Mucosa of rectum (tissue), 2 donors: ENCODE results near the gene NFIX.
A peak's percentile ranks its signal among the peaks of the same experiment; 100 is the strongest.

ENCODE experiments used
- H3K27ac ChIP-seq, 2 donors: one replicate each; pipeline ENCODE4 v1.7.0; 2013; ENCODE audit warnings: inconsistent platforms in 2 of 2, low read depth in 2 of 2, low read length in 2 of 2
- H3K27me3 ChIP-seq, 2 donors: one replicate each; pipeline ENCODE4 v1.7.0; 2013; ENCODE audit warnings: low read length in 2 of 2; ENCODE audit not compliant: control insufficient read depth in 2 of 2, insufficient read depth in 2 of 2
- H3K36me3 ChIP-seq, 2 donors: one replicate each; pipeline ENCODE4 v1.7.0; 2013; ENCODE audit warnings: low read length in 2 of 2; ENCODE audit not compliant: control insufficient read depth in 2 of 2, insufficient read depth in 2 of 2
- H3K4me1 ChIP-seq, 2 donors: one replicate each; pipeline ENCODE4 v1.7.0; 2013; ENCODE audit warnings: low read length in 2 of 2, mild to moderate bottlenecking in 1 of 2; ENCODE audit not compliant: control insufficient read depth in 2 of 2, insufficient read depth in 2 of 2
- H3K4me3 ChIP-seq, 2 donors: one replicate each; pipeline ENCODE4 v1.7.0; 2013; ENCODE audit warnings: low read length in 2 of 2
- H3K9ac ChIP-seq, 2 donors: one replicate each; pipeline ENCODE4 v1.7.0; 2013; ENCODE audit warnings: low read length in 2 of 2, low read depth in 1 of 2, mild to moderate bottlenecking in 1 of 2
- H3K9me3 ChIP-seq, 2 donors: one replicate each; pipeline ENCODE4 v1.7.0; 2013; ENCODE audit warnings: low read length in 2 of 2; ENCODE audit not compliant: control insufficient read depth in 2 of 2
- donor health status: healthy.
- donor health status: Normal muscosa, but diverticular disease.

NFIX gene

GRCh38 chr19:13066226-13066625 lies 71.0 kb downstream of the NFIX start:
- Histone ChIP-seq H3K27me3 (no peaks in the 10 kb centered on the region), H3K4me1 (peaks cover 25 to 29% of the 10 kb centered on the region in 2 donors), H3K36me3 (no peaks in the 10 kb centered on the region), H3K4me3 (no peak overlapping the region), H3K9me3 (no peaks in the 10 kb centered on the region), H3K9ac (no peak overlapping the region), H3K27ac (no peak overlapping the region)

- H3K9me3 ChIP-seq = no peaks in the 10 kb centered on the region
- no peaks in the 10 kb centered on the region for H3K27me3 ChIP-seq
- H3K4me1 ChIP-seq = peaks cover 22 to 27% of the 10 kb centered on the region in 2 donors
- no peak overlapping the region for H3K9ac ChIP-seq
- H3K36me3 ChIP-seq = no peaks in the 10 kb centered on the region
- no peak overlapping the region for H3K4me3 ChIP-seq
- H3K27ac ChIP-seq = no peak overlapping the region
Measured at GRCh38 chr19:13066933-13067807, 71.9 kb downstream of the NFIX start.

GRCh38 chr19:13068085-13068846 lies 73.0 kb downstream of the NFIX start:
- H3K9me3 ChIP-seq = no peaks in the 10 kb centered on the region
- H3K4me3 ChIP-seq = no peak overlapping the region
- H3K36me3 ChIP-seq = peaks cover 0 to 1% of the 10 kb centered on the region in 2 donors
- no peak overlapping the region for H3K27ac ChIP-seq
- H3K4me1 ChIP-seq = peaks cover 22 to 27% of the 10 kb centered on the region in 2 donors
- H3K9ac ChIP-seq = peak overlapping the region in 1 of 2 donors; percentile 11
- no peaks in the 10 kb centered on the region for H3K27me3 ChIP-seq

GRCh38 chr19:13069415-13070359 lies 74.4 kb downstream of the NFIX start:
- Histone ChIP-seq H3K4me1 (peaks cover 22 to 27% of the 10 kb centered on the region in 2 donors), H3K36me3 (peaks cover 5 to 10% of the 10 kb centered on the region in 2 donors), H3K27ac (no peak overlapping the region), H3K9me3 (no peaks in the 10 kb centered on the region), H3K4me3 (no peak overlapping the region), H3K9ac (no peak overlapping the region), H3K27me3 (no peaks in the 10 kb centered on the region)

- no peaks in the 10 kb centered on the region for H3K27me3 ChIP-seq
- H3K4me1 ChIP-seq = peaks cover 22 to 27% of the 10 kb centered on the region in 2 donors
- H3K9me3 ChIP-seq = no peaks in the 10 kb centered on the region
- H3K27ac ChIP-seq = no peak overlapping the region
- no peak overlapping the region for H3K4me3 ChIP-seq
- H3K9ac ChIP-seq = no peak overlapping the region
- peaks cover 5 to 12% of the 10 kb centered on the region in 2 donors for H3K36me3 ChIP-seq
Measured at GRCh38 chr19:13070425-13071140, 75.3 kb downstream of the NFIX start.

- H3K9me3 ChIP-seq = no peaks in the 10 kb centered on the region
- H3K4me3 ChIP-seq = no peak overlapping the region
- H3K27ac ChIP-seq = no peak overlapping the region
- peaks cover 12 to 17% of the 10 kb centered on the region in 2 donors for H3K36me3 ChIP-seq
- peaks cover 22 to 26% of the 10 kb centered on the region in 2 donors for H3K4me1 ChIP-seq
- no peak overlapping the region for H3K9ac ChIP-seq
- H3K27me3 ChIP-seq = no peaks in the 10 kb centered on the region
Measured at GRCh38 chr19:13071444-13072187, 76.3 kb downstream of the NFIX start.

- Histone ChIP-seq H3K4me1 (peaks cover 15 to 24% of the 10 kb centered on the region in 2 donors), H3K27ac (no peak overlapping the region)
Measured at GRCh38 chr19:13072188-13072908, 77.1 kb downstream of the NFIX start.

GRCh38 chr19:13073263-13073662 lies 78.0 kb downstream of the NFIX start:
- Histone ChIP-seq H3K36me3 (peaks cover 12 to 17% of the 10 kb centered on the region in 2 donors), H3K9ac (no peak overlapping the region), H3K9me3 (no peaks in the 10 kb centered on the region), H3K27me3 (no peaks in the 10 kb centered on the region), H3K4me1 (peaks cover 17 to 23% of the 10 kb centered on the region in 2 donors), H3K27ac (no peak overlapping the region), H3K4me3 (no peak overlapping the region)

More at GRCh38 chr19:13072188-13072908, 77.1 kb downstream of the NFIX start:
- Histone ChIP-seq H3K4me3 (no peak overlapping the region), H3K36me3 (peaks cover 12 to 17% of the 10 kb centered on the region in 2 donors), H3K9me3 (no peaks in the 10 kb centered on the region), H3K9ac (no peak overlapping the region), H3K27me3 (no peaks in the 10 kb centered on the region)
